HL-60 (cell line): ENCODE results near the gene RFXANK.

Experiments used
- DNase-seq, 2 experiments: peaks; one replicate each; pipeline ENCODE4 v3.0.0-alpha.2; 2010 to 2020; ENCODE audit warnings: low read depth in 1 of 2, low spot score in 1 of 2
- H3K27ac ChIP-seq: fragments of 250-450 bp; sonication (Bioruptor Pico); replicated peaks from 2 replicates; pipeline ENCODE4 v1.5.1; 2020; ENCODE audit warnings: mild to moderate bottlenecking, moderate library complexity
- H3K27me3 ChIP-seq: fragments of 250-450 bp; sonication (Bioruptor Pico); 2 replicates; pipeline ENCODE4 v1.5.1; 2021; ENCODE audit warnings: mild to moderate bottlenecking, moderate library complexity; ENCODE audit not compliant: insufficient read depth, poor library complexity, severe bottlenecking
- H3K4me3 ChIP-seq: replicated peaks from 2 replicates; pipeline ENCODE4 v1.5.1; 2011; ENCODE audit warnings: mild to moderate bottlenecking, control low read depth, low read length; ENCODE audit not compliant: insufficient read depth
- CTCF ChIP-seq: IDR thresholded peaks from one replicate; pipeline ENCODE4 v1.5.1; 2011; ENCODE audit warnings: low read length, control low read depth, inconsistent platforms; ENCODE audit not compliant: insufficient read depth
- GABPA ChIP-seq: IDR thresholded peaks from 2 replicates; pipeline ENCODE4 v1.6.1; 2012; ENCODE audit warnings: low read depth
- POLR2AphosphoS5 ChIP-seq: IDR thresholded peaks from 2 replicates; pipeline ENCODE4 v1.6.1; 2012; ENCODE audit warnings: low read depth
- REST ChIP-seq: IDR thresholded peaks from 2 replicates; pipeline ENCODE4 v1.6.1; 2012; ENCODE audit warnings: low read depth; ENCODE audit not compliant: insufficient replicate concordance
- SPI1 ChIP-seq: IDR thresholded peaks from 2 replicates; pipeline ENCODE4 v1.6.1; 2012; ENCODE audit warnings: low read depth, mild to moderate bottlenecking, borderline replicate concordance

RFXANK gene

GRCh38 chr19:19154768-19155494 lies 37.1 kb upstream of the RFXANK start:
- no peak overlapping the region for H3K27ac ChIP-seq

GRCh38 chr19:19155495-19156219 lies 36.4 kb upstream of the RFXANK start:
- Histone ChIP-seq H3K27me3 (no peaks in the 10 kb centered on the region), H3K4me3 (no peak overlapping the region), H3K27ac (no peak overlapping the region)
- no peak for TF ChIP-seq REST
- TF ChIP-seq GABPA: no peak
- TF ChIP-seq CTCF: no peak
- TF ChIP-seq SPI1: no peak
- no peak for TF ChIP-seq POLR2AphosphoS5
- peak in 1 of 2 experiments; percentile 23 for DNase-seq

More at GRCh38 chr19:19154768-19155494, 37.1 kb upstream of the RFXANK start:
- H3K27me3 ChIP-seq: no peaks in the 10 kb centered on the region
- no peak overlapping the region for H3K4me3 ChIP-seq
- TF ChIP-seq SPI1: no peak
- TF ChIP-seq POLR2AphosphoS5: no peak
- TF ChIP-seq GABPA: no peak
- TF ChIP-seq CTCF: no peak
- DNase-seq: no peak

GRCh38 chr19:19157808-19158207 lies 34.2 kb upstream of the RFXANK start:
- no peak overlapping the region for H3K27ac ChIP-seq
- no peak overlapping the region for H3K4me3 ChIP-seq
- no peak for DNase-seq
- no peak for TF ChIP-seq POLR2AphosphoS5
- no peak for TF ChIP-seq SPI1
- TF ChIP-seq CTCF: no peak
- TF ChIP-seq REST: no peak
- no peak for TF ChIP-seq GABPA
- no peaks in the 10 kb centered on the region for H3K27me3 ChIP-seq
